Astrocyte (in vitro differentiated cells and primary cell): ENCODE data around the gene FUZ. TPM values are rescaled to one million over a fixed set of nuclear protein-coding genes. Genes with fewer than 3 reads are reported as not detected.

Experiments
- DNase-seq: peaks from one replicate; pipeline ENCODE4 v3.0.0-alpha.2; 2010; ENCODE audit warnings: low read depth
- FAIRE-seq: peaks from 2 replicates; lab custom pipeline; 2011; peaks lifted over from hg19 to GRCh38; lab: Jason Lieb, UNC
- H2AFZ ChIP-seq: 2 replicates; pipeline ENCODE4 v1.6.0; 2012; ENCODE audit warnings: low read depth, low read length, inconsistent platforms
- H3K27ac ChIP-seq: 2 replicates; pipeline ENCODE4 v1.5.1; 2011; ENCODE audit warnings: low read depth, low read length, inconsistent platforms
- H3K27me3 ChIP-seq: 2 replicates; pipeline ENCODE4 v1.6.0; 2011; ENCODE audit warnings: low read length, inconsistent platforms; ENCODE audit not compliant: insufficient read depth
- H3K36me3 ChIP-seq: 2 replicates; pipeline ENCODE4 v1.5.1; 2011; ENCODE audit warnings: low read length, inconsistent platforms; ENCODE audit not compliant: insufficient read depth
- H3K4me1 ChIP-seq: 2 replicates; pipeline ENCODE4 v1.5.1; 2011; ENCODE audit warnings: low read length, inconsistent platforms; ENCODE audit not compliant: insufficient read depth
- H3K4me2 ChIP-seq: 2 replicates; pipeline ENCODE4 v1.6.0; 2012; ENCODE audit warnings: low read length, inconsistent platforms
- H3K4me3 ChIP-seq: 2 replicates; pipeline ENCODE4 v1.5.1; 2011; ENCODE audit warnings: low read depth, mild to moderate bottlenecking, low read length, inconsistent platforms; ENCODE audit not compliant: insufficient read depth
- H3K79me2 ChIP-seq: 2 replicates; pipeline ENCODE4 v1.6.0; 2012; ENCODE audit warnings: mild to moderate bottlenecking, low read length, inconsistent platforms; ENCODE audit not compliant: insufficient read depth
- H3K9ac ChIP-seq: 2 replicates; pipeline ENCODE4 v1.6.0; 2012; ENCODE audit warnings: mild to moderate bottlenecking, low read length, inconsistent platforms
- H3K9me3 ChIP-seq: 2 replicates; pipeline ENCODE4 v1.5.1; 2012; ENCODE audit warnings: low read depth, mild to moderate bottlenecking, low read length, inconsistent platforms; ENCODE audit not compliant: insufficient read depth
- H4K20me1 ChIP-seq: 2 replicates; pipeline ENCODE4 v1.6.0; 2012; ENCODE audit warnings: low read length, inconsistent platforms; ENCODE audit not compliant: insufficient read depth
- H3K27ac Mint-ChIP-seq: one replicate; pipeline ENCODE4 v1.8.0; 2021; ENCODE audit warnings: mild to moderate bottlenecking, mixed read lengths; ENCODE audit not compliant: unreplicated experiment
- H3K27me3 Mint-ChIP-seq: one replicate; pipeline ENCODE4 v1.8.0; 2021; ENCODE audit warnings: low read depth, mixed read lengths; ENCODE audit not compliant: unreplicated experiment
- H3K36me3 Mint-ChIP-seq: one replicate; pipeline ENCODE4 v1.8.0; 2021; ENCODE audit warnings: low read depth, mixed read lengths; ENCODE audit not compliant: unreplicated experiment
- H3K4me1 Mint-ChIP-seq: one replicate; pipeline ENCODE4 v1.8.0; 2021; ENCODE audit warnings: low read depth, mixed read lengths; ENCODE audit not compliant: unreplicated experiment
- H3K4me3 Mint-ChIP-seq: one replicate; pipeline ENCODE4 v1.8.0; 2021; ENCODE audit warnings: mild to moderate bottlenecking, moderate library complexity, mixed read lengths; ENCODE audit not compliant: unreplicated experiment
- H3K9me3 Mint-ChIP-seq: one replicate; pipeline ENCODE4 v1.8.0; 2021; ENCODE audit warnings: mild to moderate bottlenecking, mixed read lengths; ENCODE audit not compliant: unreplicated experiment
- EZH2 ChIP-seq: IDR thresholded peaks from 2 replicates; pipeline ENCODE4 v1.6.1; 2012; ENCODE audit warnings: mild to moderate bottlenecking, low read length, inconsistent platforms; ENCODE audit not compliant: insufficient read depth
- total RNA-seq: library from RNA; stranded (reverse); gene quantifications from 2 replicates; pipeline ENCODE4 v1.2.1, GENCODE V29; 2021
- TF ChIP-seq, protein P1 (sequence below): IDR thresholded peaks from 2 replicates; pipeline ENCODE4 v1.5.1; 2011; ENCODE audit warnings: low read depth, mild to moderate bottlenecking, inconsistent platforms, low read length, moderate library complexity; ENCODE audit not compliant: insufficient read depth

The FUZ gene
- total RNA-seq, 1 donor from 2014 or later: 9.8 TPM

DNA sequence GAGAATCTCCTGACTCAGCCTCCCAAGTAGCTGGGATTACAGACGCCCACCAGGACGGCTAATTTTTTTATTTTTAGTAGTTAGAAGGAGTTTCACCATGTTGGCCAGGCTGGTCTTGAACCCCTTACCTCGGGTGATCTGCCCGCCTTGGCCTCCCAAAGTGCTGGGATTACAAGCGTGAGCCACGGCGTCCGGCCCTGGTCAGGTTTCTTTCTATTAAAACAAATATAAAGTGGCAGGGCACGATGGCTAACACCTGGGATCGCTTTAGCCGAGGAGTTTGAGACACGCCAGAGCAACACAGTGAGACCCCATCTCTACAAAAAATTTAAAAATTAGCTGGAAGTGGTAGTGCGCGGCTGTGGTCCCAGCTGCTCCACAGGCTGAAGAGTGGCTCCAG lies 3.5 kb upstream of the FUZ start:
- Histone ChIP-seq H4K20me1 (peaks cover 12% of the 10 kb centered on the region), H2AFZ (no peak overlapping the region)
- peak overlapping the region; percentile 20 for H3K4me3 Mint-ChIP-seq

DNA sequence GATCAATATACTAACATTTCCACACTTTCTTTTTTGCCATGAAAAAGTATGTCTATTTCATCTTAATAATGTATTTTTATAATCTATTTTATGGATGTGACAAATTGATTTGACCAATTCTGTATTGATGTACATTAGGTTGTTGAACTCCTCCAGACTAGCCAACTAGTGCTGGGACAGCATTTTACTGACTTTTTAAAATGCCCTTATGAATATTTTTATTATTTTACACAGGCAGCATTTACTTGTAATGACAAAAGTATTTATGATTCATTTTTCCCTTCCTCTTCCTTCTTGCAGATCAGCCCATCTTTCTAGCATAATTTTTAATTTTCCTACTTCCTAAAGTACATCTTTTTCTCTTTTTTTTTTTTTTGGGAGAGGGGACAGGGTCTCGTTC lies 918 bp upstream of the FUZ start:
- FAIRE-seq (no peak), DNase-seq (no peak)
- Mint-ChIP-seq H3K27me3 (no peaks in the 10 kb centered on the region), H3K4me1 (peaks cover 5% of the 10 kb centered on the region), H3K9me3 (no peaks in the 10 kb centered on the region), H3K27ac (peak overlapping the region; percentile 72), H3K4me3 (peak overlapping the region; percentile 92), H3K36me3 (peaks cover 5% of the 10 kb centered on the region)
- no peaks in the 10 kb centered on the region for H3K9me3 ChIP-seq
- peaks cover 2% of the 10 kb centered on the region for H4K20me1 ChIP-seq
- H3K27ac ChIP-seq: peak overlapping the region; percentile 93
- H3K4me1 ChIP-seq: peaks cover 25% of the 10 kb centered on the region
- H3K79me2 ChIP-seq: peaks cover 9% of the 10 kb centered on the region
- peak overlapping the region; percentile 87 for H3K4me2 ChIP-seq
- H2AFZ ChIP-seq: peak overlapping the region; percentile 3
- H3K9ac ChIP-seq: peak overlapping the region; percentile 91
- no peaks in the 10 kb centered on the region for H3K27me3 ChIP-seq
- no peaks in the 10 kb centered on the region for H3K36me3 ChIP-seq
- peak overlapping the region; percentile 86 for H3K4me3 ChIP-seq
- TF ChIP-seq, protein P1, sequence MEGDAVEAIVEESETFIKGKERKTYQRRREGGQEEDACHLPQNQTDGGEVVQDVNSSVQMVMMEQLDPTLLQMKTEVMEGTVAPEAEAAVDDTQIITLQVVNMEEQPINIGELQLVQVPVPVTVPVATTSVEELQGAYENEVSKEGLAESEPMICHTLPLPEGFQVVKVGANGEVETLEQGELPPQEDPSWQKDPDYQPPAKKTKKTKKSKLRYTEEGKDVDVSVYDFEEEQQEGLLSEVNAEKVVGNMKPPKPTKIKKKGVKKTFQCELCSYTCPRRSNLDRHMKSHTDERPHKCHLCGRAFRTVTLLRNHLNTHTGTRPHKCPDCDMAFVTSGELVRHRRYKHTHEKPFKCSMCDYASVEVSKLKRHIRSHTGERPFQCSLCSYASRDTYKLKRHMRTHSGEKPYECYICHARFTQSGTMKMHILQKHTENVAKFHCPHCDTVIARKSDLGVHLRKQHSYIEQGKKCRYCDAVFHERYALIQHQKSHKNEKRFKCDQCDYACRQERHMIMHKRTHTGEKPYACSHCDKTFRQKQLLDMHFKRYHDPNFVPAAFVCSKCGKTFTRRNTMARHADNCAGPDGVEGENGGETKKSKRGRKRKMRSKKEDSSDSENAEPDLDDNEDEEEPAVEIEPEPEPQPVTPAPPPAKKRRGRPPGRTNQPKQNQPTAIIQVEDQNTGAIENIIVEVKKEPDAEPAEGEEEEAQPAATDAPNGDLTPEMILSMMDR: no peak

More for the DNA sequence above, 3.5 kb upstream of the FUZ start:
- H3K27ac Mint-ChIP-seq: no peak overlapping the region
- no peak overlapping the region for H3K4me3 ChIP-seq
- peak overlapping the region; percentile 96 for H3K9ac ChIP-seq
- H3K4me2 ChIP-seq: peak overlapping the region; percentile 95
- H3K36me3 Mint-ChIP-seq: peaks cover 3% of the 10 kb centered on the region
- H3K27me3 ChIP-seq: no peaks in the 10 kb centered on the region
- H3K79me2 ChIP-seq: peaks cover 28% of the 10 kb centered on the region
- H3K9me3 ChIP-seq: no peaks in the 10 kb centered on the region
- H3K4me1 ChIP-seq: peaks cover 18% of the 10 kb centered on the region
- FAIRE-seq (no peak), DNase-seq (no peak)
- TF ChIP-seq, protein P1: no peak
- no peak for TF ChIP-seq EZH2
- H3K9me3 Mint-ChIP-seq: no peaks in the 10 kb centered on the region
- H3K27ac ChIP-seq: no peak overlapping the region
- H3K4me1 Mint-ChIP-seq: peaks cover 10% of the 10 kb centered on the region
- H3K27me3 Mint-ChIP-seq: no peaks in the 10 kb centered on the region
- H3K36me3 ChIP-seq: no peaks in the 10 kb centered on the region

DNA sequence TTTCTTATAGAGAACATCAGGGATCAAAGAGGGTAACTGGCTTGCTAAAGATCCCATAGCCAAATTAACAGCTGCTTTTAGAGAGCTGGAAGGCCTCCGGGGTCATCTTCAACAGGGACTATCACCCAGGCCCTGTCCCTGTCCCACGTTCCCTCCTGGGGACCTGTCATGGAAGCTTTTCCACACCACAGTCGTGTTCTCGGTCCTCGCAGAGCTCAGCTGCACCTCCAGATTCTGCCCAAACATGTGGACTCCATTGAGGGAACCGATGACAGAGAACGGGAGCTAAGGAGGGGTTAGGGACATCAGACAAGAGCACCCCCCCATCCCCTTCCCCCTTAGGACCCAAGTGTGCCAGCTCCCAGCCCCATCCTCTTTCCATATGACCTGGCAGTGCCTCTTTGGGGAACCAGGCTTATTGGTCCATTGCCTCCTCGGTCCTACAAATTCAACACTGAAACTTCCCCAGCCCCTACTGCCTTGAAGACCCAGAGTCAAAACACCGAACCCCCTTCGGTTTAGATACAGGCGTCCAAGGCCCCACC lies 568 bp downstream of the FUZ start:
- H3K4me1 ChIP-seq: peaks cover 25% of the 10 kb centered on the region
- TF ChIP-seq, protein P1: no peak
- TF ChIP-seq EZH2: no peak
- H3K36me3 Mint-ChIP-seq: peaks cover 5% of the 10 kb centered on the region
- H4K20me1 ChIP-seq: peaks cover 9% of the 10 kb centered on the region
- no peaks in the 10 kb centered on the region for H3K9me3 Mint-ChIP-seq
- H3K27me3 Mint-ChIP-seq: no peaks in the 10 kb centered on the region
- H3K4me3 Mint-ChIP-seq: peak overlapping the region; percentile 92
- H2AFZ ChIP-seq: peak overlapping the region; percentile 88
- no peaks in the 10 kb centered on the region for H3K36me3 ChIP-seq
- peak overlapping the region; percentile 86 for H3K4me3 ChIP-seq
- peak overlapping the region; percentile 93 for H3K27ac ChIP-seq
- DNase-seq: no peak
- FAIRE-seq: no peak
- H3K27ac Mint-ChIP-seq: peak overlapping the region; percentile 58
- peak overlapping the region; percentile 91 for H3K9ac ChIP-seq
- peak overlapping the region; percentile 87 for H3K4me2 ChIP-seq
- H3K79me2 ChIP-seq: no peaks in the 10 kb centered on the region
- peaks cover 5% of the 10 kb centered on the region for H3K4me1 Mint-ChIP-seq
- H3K9me3 ChIP-seq: no peaks in the 10 kb centered on the region
- no peaks in the 10 kb centered on the region for H3K27me3 ChIP-seq
